ENCODE results near the gene LCAT. TPM values are rescaled to one million over a fixed set of nuclear protein-coding genes. Genes with fewer than 3 reads are reported as not detected.

The LCAT gene
- total RNA-seq, 1 donor from 2014 or later, result 33.8 TPM

GRCh38 chr16:67893743-67894399 is 50.0 kb downstream of the LCAT start:
- Histone ChIP-seq H3K27ac (peak overlapping the region; percentile 97), H3K27me3 (ENCODE audit: low read depth) (no peaks in the 10 kb centered on the region), H3K4me3 (peak overlapping the region; percentile 92), H3K36me3 (no peaks in the 10 kb centered on the region), H3K4me1 (peaks cover 60% of the 10 kb centered on the region), H3K9me3 (no peaks in the 10 kb centered on the region)
- ATAC-seq (peak in 1 of 2 donors; percentile 1), DNase-seq (no peak)
- TF ChIP-seq, protein P1, sequence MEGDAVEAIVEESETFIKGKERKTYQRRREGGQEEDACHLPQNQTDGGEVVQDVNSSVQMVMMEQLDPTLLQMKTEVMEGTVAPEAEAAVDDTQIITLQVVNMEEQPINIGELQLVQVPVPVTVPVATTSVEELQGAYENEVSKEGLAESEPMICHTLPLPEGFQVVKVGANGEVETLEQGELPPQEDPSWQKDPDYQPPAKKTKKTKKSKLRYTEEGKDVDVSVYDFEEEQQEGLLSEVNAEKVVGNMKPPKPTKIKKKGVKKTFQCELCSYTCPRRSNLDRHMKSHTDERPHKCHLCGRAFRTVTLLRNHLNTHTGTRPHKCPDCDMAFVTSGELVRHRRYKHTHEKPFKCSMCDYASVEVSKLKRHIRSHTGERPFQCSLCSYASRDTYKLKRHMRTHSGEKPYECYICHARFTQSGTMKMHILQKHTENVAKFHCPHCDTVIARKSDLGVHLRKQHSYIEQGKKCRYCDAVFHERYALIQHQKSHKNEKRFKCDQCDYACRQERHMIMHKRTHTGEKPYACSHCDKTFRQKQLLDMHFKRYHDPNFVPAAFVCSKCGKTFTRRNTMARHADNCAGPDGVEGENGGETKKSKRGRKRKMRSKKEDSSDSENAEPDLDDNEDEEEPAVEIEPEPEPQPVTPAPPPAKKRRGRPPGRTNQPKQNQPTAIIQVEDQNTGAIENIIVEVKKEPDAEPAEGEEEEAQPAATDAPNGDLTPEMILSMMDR (IDR thresholded peaks at IDR 0.05), result no peak
- intact Hi-C loops (cut with DNase I), result no loop called here

GRCh38 chr16:67892899-67893742 is 50.8 kb downstream of the LCAT start, which contains the start of gene PSKH1:
TSS of gene PSKH1 (plus strand) at chr16:67893254. CDS start at chr16:67908750, 15,496 bp downstream.
- ATAC-seq, result peak; percentile 98 to 99
- intact Hi-C loops (cut with DNase I), result no loop called here

DNA sequence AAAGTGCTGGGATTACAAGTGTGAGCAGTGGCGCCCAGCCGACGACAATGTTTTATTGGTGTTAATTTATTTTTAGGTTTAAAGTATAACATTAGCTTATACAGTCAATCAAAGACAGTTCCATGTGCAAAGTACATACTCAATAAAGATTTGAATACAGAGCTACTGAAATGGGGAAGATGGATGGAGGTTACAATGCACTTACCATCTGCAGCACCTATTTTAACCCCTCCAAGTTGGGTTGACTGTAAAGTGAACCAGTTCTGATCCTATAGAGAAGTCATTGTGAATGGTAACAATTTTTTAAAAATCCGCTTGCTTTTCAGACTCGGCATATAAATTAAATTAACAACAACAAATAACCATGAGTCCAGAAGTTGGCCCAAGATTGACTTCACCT is 51.5 kb downstream of the LCAT start:
- Histone ChIP-seq H3K4me3 (peak overlapping the region; percentile 92), H3K36me3 (no peaks in the 10 kb centered on the region), H3K4me1 (peaks cover 45% of the 10 kb centered on the region), H3K27me3 (ENCODE audit: low read depth) (no peaks in the 10 kb centered on the region), H3K27ac (peak overlapping the region; percentile 97), H3K9me3 (no peaks in the 10 kb centered on the region)
- DNase-seq (no peak), ATAC-seq (no peak)
- TF ChIP-seq, protein P1 (IDR thresholded peaks at IDR 0.05), result no peak
- intact Hi-C loops (cut with DNase I), result no loop called here

More at GRCh38 chr16:67892899-67893742, 50.8 kb downstream of the LCAT start, which contains the start of gene PSKH1:
- no peaks in the 10 kb centered on the region for H3K9me3 ChIP-seq
- H3K27ac ChIP-seq, result peak within 1 kb of the TSS; percentile 97
- peak within 1 kb of the TSS; percentile 92 for H3K4me3 ChIP-seq
- no peaks in the 10 kb centered on the region for H3K36me3 ChIP-seq
- H3K4me1 ChIP-seq, result peaks cover 53% of the 10 kb centered on the region
- peak; percentile 97 for DNase-seq
- TF ChIP-seq, protein P1 (IDR thresholded peaks at IDR 0.05), result no peak
- H3K27me3 ChIP-seq (ENCODE audit: low read depth), result no peaks in the 10 kb centered on the region

Other genes with a start within 250 kb of the LCAT start
- 18.9 TPM for gene GFOD2, start 224.8 kb downstream of the LCAT start, total RNA-seq
- gene RANBP10, start 137.6 kb downstream of the LCAT start, total RNA-seq, result 21.7 TPM
- 3.5 TPM for gene TSNAXIP1, start 137.2 kb downstream of the LCAT start, total RNA-seq
- 26.1 TPM for gene THAP11, start 101.8 kb downstream of the LCAT start, total RNA-seq
- 55.8 TPM for gene NUTF2, start 97.2 kb downstream of the LCAT start, total RNA-seq
- 29.9 TPM for gene CENPT, start 96.4 kb downstream of the LCAT start, total RNA-seq
- gene EDC4, start 71.1 kb downstream of the LCAT start, total RNA-seq, result 51.2 TPM
- 1.7 TPM for gene NRN1L, start 59.2 kb downstream of the LCAT start, total RNA-seq
- 28.3 TPM for gene PSKH1, start 50.9 kb downstream of the LCAT start, total RNA-seq
- 0.59 TPM for gene CTRL, start 12.3 kb downstream of the LCAT start, total RNA-seq
- gene PSMB10, start 7.3 kb downstream of the LCAT start, total RNA-seq, result 82.7 TPM
- gene SLC12A4, start 24.5 kb upstream of the LCAT start, total RNA-seq, result 80.3 TPM
- 0.18 TPM for gene DPEP3, start 36.4 kb upstream of the LCAT start, total RNA-seq
- gene DPEP2, start 55.4 kb upstream of the LCAT start, total RNA-seq, result 29.5 TPM
- gene DPEP2NB, start 71.8 kb upstream of the LCAT start, total RNA-seq, result not detected
- 9.9 TPM for gene DDX28, start 79.1 kb upstream of the LCAT start, total RNA-seq
- gene DUS2, start 79.2 kb upstream of the LCAT start, total RNA-seq, result 15.1 TPM
- 61.6 TPM for gene NFATC3, start 141.2 kb upstream of the LCAT start, total RNA-seq